Measurements from ENCODE around the gene SYCE3.
A peak's percentile ranks its signal among the peaks of the same experiment; 100 is the strongest.
"Not testable (repeated sequence)": the region's sequence is repeated elsewhere in the genome, so short reads cannot be mapped to it uniquely, and the experiment has no call there.

SYCE3 gene

GRCh38 chr22:50550395-50550794, 12.3 kb downstream of the SYCE3 start:
- Histone ChIP-seq H3K4me3 (ENCODE audit: low read length) (no peak overlapping the region), H3K4me1 (ENCODE audit: control insufficient read depth, insufficient read depth, low read length) (peaks cover 9% of the 10 kb centered on the region), H3K9ac (ENCODE audit: low read length) (no peak overlapping the region), H3K36me3 (ENCODE audit: control insufficient read depth, insufficient read depth, low read length) (no peaks in the 10 kb centered on the region), H3K27me3 (ENCODE audit: control insufficient read depth, insufficient read depth, low read length) (peaks cover 41% of the 10 kb centered on the region), H3K9me3 (ENCODE audit: control insufficient read depth, low read length) (no peaks in the 10 kb centered on the region)

DNA sequence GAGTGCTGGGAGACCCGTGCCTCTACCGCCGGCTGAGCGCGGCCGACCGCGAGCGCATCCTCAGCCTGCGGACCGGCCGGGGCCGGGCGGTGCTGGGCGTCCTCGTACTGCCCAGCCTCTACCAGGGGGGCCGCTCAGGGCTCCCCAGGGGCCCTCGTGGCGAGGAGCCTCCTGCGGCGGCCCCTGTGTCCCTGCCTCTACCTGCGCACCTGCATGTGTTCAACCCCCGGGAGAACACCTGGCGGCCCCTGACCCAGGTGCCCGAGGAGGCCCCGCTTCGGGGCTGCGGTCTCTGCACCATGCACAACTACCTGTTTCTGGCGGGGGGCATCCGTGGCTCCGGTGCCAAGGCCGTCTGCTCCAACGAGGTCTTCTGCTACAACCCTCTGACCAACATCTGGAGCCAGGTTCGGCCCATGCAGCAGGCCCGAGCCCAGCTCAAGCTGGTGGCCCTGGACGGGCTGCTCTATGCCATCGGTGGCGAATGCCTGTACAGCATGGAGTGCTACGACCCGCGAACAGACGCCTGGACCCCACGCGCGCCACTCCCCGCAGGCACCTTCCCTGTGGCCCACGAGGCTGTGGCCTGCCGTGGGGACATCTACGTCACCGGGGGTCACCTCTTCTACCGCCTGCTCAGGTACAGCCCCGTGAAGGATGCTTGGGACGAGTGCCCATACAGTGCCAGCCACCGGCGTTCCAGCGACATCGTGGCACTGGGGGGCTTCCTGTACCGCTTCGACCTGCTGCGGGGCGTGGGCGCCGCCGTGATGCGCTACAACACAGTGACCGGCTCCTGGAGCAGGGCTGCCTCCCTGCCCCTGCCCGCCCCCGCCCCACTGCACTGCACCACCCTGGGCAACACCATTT, 13.6 kb downstream of the SYCE3 start:
- Histone ChIP-seq H3K27me3 (ENCODE audit: control insufficient read depth, insufficient read depth, low read length) (peaks cover 45% of the 10 kb centered on the region), H3K36me3 (ENCODE audit: control insufficient read depth, insufficient read depth, low read length) (no peaks in the 10 kb centered on the region), H3K9ac (ENCODE audit: low read length) (no peak overlapping the region), H3K9me3 (ENCODE audit: control insufficient read depth, low read length) (no peaks in the 10 kb centered on the region), H3K4me3 (ENCODE audit: low read length) (no peak overlapping the region), H3K4me1 (ENCODE audit: control insufficient read depth, insufficient read depth, low read length) (peaks cover 21% of the 10 kb centered on the region)

DNA sequence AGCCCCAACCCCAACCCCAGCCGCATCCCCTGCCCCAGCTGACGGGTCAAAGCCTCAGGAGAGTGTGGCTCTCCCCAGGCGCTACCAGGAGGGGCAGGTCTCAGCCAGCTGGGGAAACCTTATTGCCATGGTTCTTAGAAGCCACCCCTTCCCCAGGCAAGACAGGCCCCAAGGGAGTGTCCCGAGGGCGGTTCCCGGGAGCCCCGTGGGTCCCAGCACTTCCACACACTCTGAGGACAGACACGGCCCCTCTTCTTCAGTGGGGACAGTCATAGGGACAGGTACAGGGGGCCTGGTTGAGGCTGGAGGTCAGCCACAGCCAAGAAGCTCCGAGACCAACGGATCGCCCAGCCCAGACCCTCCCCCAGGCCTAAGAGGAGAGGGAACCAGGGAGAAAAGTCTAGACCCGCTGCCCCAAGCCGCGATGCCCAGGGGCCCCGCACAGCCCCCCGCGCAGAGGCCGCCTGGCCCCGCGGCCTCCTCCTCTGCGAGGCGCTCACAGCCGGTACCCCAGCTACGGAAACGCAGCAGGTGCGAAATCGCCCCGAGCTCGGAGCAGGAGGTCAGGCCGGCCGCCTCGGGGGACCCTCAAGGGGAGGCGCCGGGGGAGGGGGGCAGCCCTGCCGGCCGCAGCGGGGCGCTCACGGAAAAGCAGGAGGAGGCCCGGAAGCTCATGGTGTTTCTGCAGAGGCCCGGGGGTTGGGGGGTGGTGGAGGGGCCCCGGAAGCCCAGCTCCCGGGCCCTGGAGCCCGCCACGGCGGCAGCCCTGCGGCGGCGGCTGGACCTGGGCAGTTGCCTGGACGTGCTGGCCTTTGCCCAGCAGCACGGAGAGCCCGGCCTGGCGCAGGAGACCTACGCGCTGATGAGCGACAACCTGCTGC, 14.4 kb downstream of the SYCE3 start:
- Histone ChIP-seq H3K27me3 (ENCODE audit: control insufficient read depth, insufficient read depth, low read length) (peaks cover 45% of the 10 kb centered on the region), H3K4me3 (ENCODE audit: low read length) (no peak overlapping the region), H3K9me3 (ENCODE audit: control insufficient read depth, low read length) (no peaks in the 10 kb centered on the region), H3K4me1 (ENCODE audit: control insufficient read depth, insufficient read depth, low read length) (peaks cover 24% of the 10 kb centered on the region), H3K36me3 (ENCODE audit: control insufficient read depth, insufficient read depth, low read length) (no peaks in the 10 kb centered on the region), H3K9ac (ENCODE audit: low read length) (no peak overlapping the region)

GRCh38 chr22:50547263-50547985, 15.3 kb downstream of the SYCE3 start:
- Histone ChIP-seq H3K36me3 (ENCODE audit: control insufficient read depth, insufficient read depth, low read length) (no peaks in the 10 kb centered on the region), H3K4me1 (ENCODE audit: control insufficient read depth, insufficient read depth, low read length) (peaks cover 24% of the 10 kb centered on the region), H3K27me3 (ENCODE audit: control insufficient read depth, insufficient read depth, low read length) (peaks cover 45% of the 10 kb centered on the region), H3K4me3 (ENCODE audit: low read length) (no peak overlapping the region), H3K9me3 (ENCODE audit: control insufficient read depth, low read length) (no peaks in the 10 kb centered on the region), H3K9ac (ENCODE audit: low read length) (no peak overlapping the region)

GRCh38 chr22:50546326-50547262, 16.1 kb downstream of the SYCE3 start:
- Histone ChIP-seq H3K36me3 (ENCODE audit: control insufficient read depth, insufficient read depth, low read length) (no peaks in the 10 kb centered on the region), H3K9ac (ENCODE audit: low read length) (no peak overlapping the region), H3K4me1 (ENCODE audit: control insufficient read depth, insufficient read depth, low read length) (peaks cover 25% of the 10 kb centered on the region), H3K9me3 (ENCODE audit: control insufficient read depth, low read length) (no peaks in the 10 kb centered on the region), H3K27me3 (ENCODE audit: control insufficient read depth, insufficient read depth, low read length) (peaks cover 45% of the 10 kb centered on the region), H3K4me3 (ENCODE audit: low read length) (no peak overlapping the region)

- peaks cover 45% of the 10 kb centered on the region for H3K27me3 ChIP-seq (ENCODE audit: control insufficient read depth, insufficient read depth, low read length)
- no peaks in the 10 kb centered on the region for H3K36me3 ChIP-seq (ENCODE audit: control insufficient read depth, insufficient read depth, low read length)
- peaks cover 34% of the 10 kb centered on the region for H3K4me1 ChIP-seq (ENCODE audit: control insufficient read depth, insufficient read depth, low read length)
- no peaks in the 10 kb centered on the region for H3K9me3 ChIP-seq (ENCODE audit: control insufficient read depth, low read length)
- H3K9ac ChIP-seq (ENCODE audit: low read length) = peak within 1 kb of the TSS; percentile 65
- H3K4me3 ChIP-seq (ENCODE audit: low read length) = no peak within 1 kb of the TSS
Measured at GRCh38 chr22:50545522-50546325, 17.0 kb downstream of the SYCE3 start, which contains the start of gene KLHDC7B. TSS of gene KLHDC7B (plus strand) at chr22:50545899. CDS start at chr22:50546244, 345 bp downstream.

GRCh38 chr22:50544746-50545253, 17.9 kb downstream of the SYCE3 start:
- Histone ChIP-seq H3K27me3 (ENCODE audit: control insufficient read depth, insufficient read depth, low read length) (peaks cover 39% of the 10 kb centered on the region), H3K4me1 (ENCODE audit: control insufficient read depth, insufficient read depth, low read length) (peaks cover 40% of the 10 kb centered on the region), H3K4me3 (ENCODE audit: low read length) (no peak overlapping the region), H3K36me3 (ENCODE audit: control insufficient read depth, insufficient read depth, low read length) (no peaks in the 10 kb centered on the region), H3K9ac (ENCODE audit: low read length) (peak overlapping the region; percentile 65), H3K9me3 (ENCODE audit: control insufficient read depth, low read length) (no peaks in the 10 kb centered on the region)

GRCh38 chr22:50544078-50544745, 18.5 kb downstream of the SYCE3 start:
- no peaks in the 10 kb centered on the region for H3K36me3 ChIP-seq (ENCODE audit: control insufficient read depth, insufficient read depth, low read length)
- H3K9me3 ChIP-seq (ENCODE audit: control insufficient read depth, low read length) = no peaks in the 10 kb centered on the region
- H3K9ac ChIP-seq (ENCODE audit: low read length) = peak overlapping the region; percentile 65
- H3K4me1 ChIP-seq (ENCODE audit: control insufficient read depth, insufficient read depth, low read length) = peaks cover 44% of the 10 kb centered on the region
- peaks cover 36% of the 10 kb centered on the region for H3K27me3 ChIP-seq (ENCODE audit: control insufficient read depth, insufficient read depth, low read length)
- H3K4me3 ChIP-seq (ENCODE audit: low read length) = peak overlapping the region; percentile 8

DNA sequence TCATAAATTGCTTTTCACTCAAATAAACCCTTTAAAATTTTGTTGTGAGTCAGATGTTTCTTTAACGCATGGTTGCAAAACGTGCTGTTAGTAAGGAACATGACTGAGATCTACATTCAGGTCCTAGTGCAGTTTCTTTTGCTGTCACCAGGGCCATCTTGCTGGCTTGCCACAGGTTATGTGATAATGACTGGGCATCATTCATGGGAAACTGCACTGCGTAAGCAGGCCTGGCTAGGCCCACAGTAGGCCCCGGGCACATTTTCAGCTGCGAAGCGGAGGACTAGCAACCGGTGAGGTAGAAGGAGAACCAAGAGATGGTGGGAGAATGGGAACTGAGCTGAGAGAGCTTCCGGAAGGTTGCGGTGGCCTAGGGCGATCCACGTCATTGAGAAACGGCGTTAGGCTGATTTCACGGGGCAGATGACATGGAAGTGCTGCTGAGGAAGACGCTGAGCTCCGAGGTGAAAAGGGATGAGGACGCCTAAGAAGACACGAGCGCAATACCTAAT, 20.2 kb downstream of the SYCE3 start:
- Histone ChIP-seq H3K27me3 (ENCODE audit: control insufficient read depth, insufficient read depth, low read length) (peaks cover 19% of the 10 kb centered on the region), H3K4me3 (ENCODE audit: low read length) (no peak overlapping the region), H3K4me1 (ENCODE audit: control insufficient read depth, insufficient read depth, low read length) (peaks cover 46% of the 10 kb centered on the region), H3K36me3 (ENCODE audit: control insufficient read depth, insufficient read depth, low read length) (no peaks in the 10 kb centered on the region), H3K9me3 (ENCODE audit: control insufficient read depth, low read length) (no peaks in the 10 kb centered on the region), H3K9ac (ENCODE audit: low read length) (no peak overlapping the region)

GRCh38 chr22:50541667-50542026, 21.1 kb downstream of the SYCE3 start:
- peaks cover 46% of the 10 kb centered on the region for H3K4me1 ChIP-seq (ENCODE audit: control insufficient read depth, insufficient read depth, low read length)
- not testable (repeated sequence) for H3K36me3 ChIP-seq (ENCODE audit: control insufficient read depth, insufficient read depth, low read length); H3K9me3 ChIP-seq (ENCODE audit: control insufficient read depth, low read length); H3K9ac ChIP-seq (ENCODE audit: low read length); H3K4me3 ChIP-seq (ENCODE audit: low read length)
- H3K27me3 ChIP-seq (ENCODE audit: control insufficient read depth, insufficient read depth, low read length) = peaks cover 12% of the 10 kb centered on the region
